GM10248 (cell line): ENCODE data around the gene EPHA2.
"Not testable (repeated sequence)": the region's sequence is repeated elsewhere in the genome, so short reads cannot be mapped to it uniquely, and the experiment has no call there.

Experiments used
- CTCF ChIA-PET: fragments of 300-600 bp; sonication (Branson Sonifier 250); formaldehyde crosslinking; extraction: SDS; loops from one replicate; lab custom pipeline; 2021; ENCODE audit warnings: antibody characterized with exemption; lab: Yijun Ruan, JAX
- POLR2A ChIA-PET: fragments of 350-650 bp; sonication (Branson Sonifier 250); formaldehyde crosslinking; extraction: SDS; loops from one replicate; lab custom pipeline; 2020; ENCODE audit warnings: antibody characterized with exemption; lab: Yijun Ruan, JAX
- DNase-seq: peaks from one replicate; pipeline ENCODE4 v3.0.0; 2012; ENCODE audit errors: extremely low spot score
- CTCF ChIP-seq: IDR thresholded peaks from 2 replicates; pipeline ENCODE4 v1.5.1; 2012; ENCODE audit warnings: mild to moderate bottlenecking, low read depth; ENCODE audit errors: extremely low read depth, missing control alignments, control extremely low read depth

EPHA2 gene

DNA sequence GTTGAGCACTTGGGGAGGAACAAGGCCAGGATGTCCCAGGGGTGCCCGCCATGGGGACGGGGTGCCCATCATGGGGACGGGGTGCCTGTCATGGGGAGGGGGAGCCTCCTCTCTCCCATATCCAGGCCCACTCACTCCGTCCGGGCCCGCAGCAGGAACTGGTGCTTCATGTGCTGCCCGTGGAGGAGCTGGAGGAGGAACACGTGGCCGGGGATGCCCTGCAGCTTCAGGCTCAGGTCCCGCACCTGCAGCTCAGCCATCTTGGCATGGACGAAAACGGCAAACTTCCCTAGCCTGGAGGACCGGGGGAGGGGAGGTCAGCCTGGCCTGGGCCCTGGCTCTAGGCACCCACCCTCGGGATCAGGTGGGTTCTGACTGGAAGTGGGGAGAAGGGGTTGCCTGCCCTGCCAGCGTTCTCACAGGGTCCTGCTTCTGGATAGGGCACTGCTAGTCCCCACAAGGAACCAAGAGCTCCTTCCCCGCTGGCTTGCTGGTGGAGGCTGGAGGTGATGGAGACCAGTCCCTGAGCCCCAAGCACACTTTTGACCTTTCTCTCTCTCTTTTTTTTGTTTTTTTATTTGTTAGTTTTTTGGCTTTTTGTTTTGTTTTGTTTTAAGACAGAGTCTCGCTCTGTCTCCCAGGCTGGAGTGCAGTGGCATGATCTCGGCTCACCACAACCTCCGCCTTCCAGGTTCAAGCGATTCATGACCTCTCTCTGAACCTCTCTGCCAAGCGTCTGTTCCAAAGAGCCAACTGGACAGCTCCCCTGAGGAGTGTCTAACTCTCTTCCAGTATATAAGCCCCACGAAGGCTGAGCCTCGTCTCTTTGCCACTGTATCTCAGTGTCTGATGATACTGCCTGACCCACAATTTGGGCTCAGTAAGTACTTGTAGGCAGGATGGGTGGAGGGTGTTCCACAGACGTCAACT lies 46.7 kb upstream of the EPHA2 start:
- DNase-seq = no peak
- POLR2A ChIA-PET = no interaction called here
- CTCF ChIA-PET = interaction anchor here (2.1 to 2.7 kb wide), 4 partner anchors 14 to 122 kb away, joined by 6 to 10 read pairs (median 10); no protein-coding TSS in a partner anchor
- no peak for TF ChIP-seq CTCF

DNA sequence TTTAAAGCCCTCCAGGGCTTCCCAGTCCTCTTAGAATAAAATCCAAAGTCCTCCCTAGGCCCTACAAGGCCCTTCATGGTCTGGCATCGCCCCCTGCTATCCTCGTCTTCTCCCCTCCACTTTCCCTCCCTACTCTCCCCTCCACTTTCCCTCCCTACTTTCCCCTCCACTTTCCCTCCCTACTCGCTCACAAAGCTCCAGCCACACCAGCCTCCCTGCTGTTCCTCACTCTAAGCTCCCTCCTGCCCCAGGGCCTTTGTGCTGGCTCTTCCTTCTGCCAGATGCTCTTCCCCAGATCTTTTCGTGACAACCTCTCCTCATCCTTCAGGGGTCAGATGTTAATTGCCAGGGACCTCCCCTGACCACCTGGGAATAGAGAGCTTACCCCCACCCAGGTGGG lies 43.8 kb upstream of the EPHA2 start:
- no peak for TF ChIP-seq CTCF
- ChIA-PET CTCF (interaction anchor here (0.8 to 2.2 kb wide), 3 partner anchors 11 to 120 kb away, joined by 3 to 9 read pairs (median 4); no protein-coding TSS in a partner anchor), POLR2A (no interaction called here)
- DNase-seq = no peak

GRCh38 chr1:16199157-16199501 lies 43.3 kb upstream of the EPHA2 start:
- ChIA-PET POLR2A (no interaction called here), CTCF (interaction anchor here (1.9 to 2.2 kb wide), 2 partner anchors 11 to 120 kb away, joined by 7 to 9 read pairs; no protein-coding TSS in a partner anchor)
- no peak for TF ChIP-seq CTCF
- no peak for DNase-seq

GRCh38 chr1:16198444-16199156 lies 42.7 kb upstream of the EPHA2 start:
- POLR2A ChIA-PET = no interaction called here
- TF ChIP-seq CTCF = no peak
- no peak for DNase-seq
- CTCF ChIA-PET = interaction anchor here (1.0 to 2.2 kb wide), 4 partner anchors 10 to 120 kb away, joined by 3 to 9 read pairs (median 6); no protein-coding TSS in a partner anchor

DNA sequence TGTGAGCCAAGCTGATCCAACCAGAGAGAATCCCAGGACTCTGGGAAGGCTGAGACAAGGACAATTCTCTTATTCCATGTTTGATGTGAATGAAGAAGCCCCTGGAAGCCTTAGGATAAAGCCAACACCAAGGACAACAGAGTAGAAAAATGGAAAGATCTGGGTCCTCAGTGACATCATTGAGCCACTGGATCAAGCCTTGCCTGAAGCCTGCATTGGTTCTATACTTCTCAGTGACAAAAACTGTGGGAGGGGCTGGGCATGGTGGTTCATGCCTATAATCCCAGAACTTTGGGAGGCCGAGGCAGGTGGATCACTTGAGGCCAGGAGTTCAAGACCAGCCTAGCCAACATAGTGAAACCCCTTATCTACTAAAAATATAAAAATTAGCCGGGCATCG lies 41.0 kb upstream of the EPHA2 start:
- no peak for DNase-seq
- no peak for TF ChIP-seq CTCF
- ChIA-PET CTCF (interaction anchor here (0.7 to 1.5 kb wide), 2 partner anchors 10 to 47 kb away, joined by 3 to 4 read pairs; no protein-coding TSS in a partner anchor), POLR2A (no interaction called here)

- CTCF ChIA-PET = interaction anchor here (0.7 kb wide), 1 partner anchor 9 kb away, joined by 3 read pairs; no protein-coding TSS in a partner anchor
- POLR2A ChIA-PET, DNase-seq: not testable (repeated sequence)
Observed at GRCh38 chr1:16196139-16196538, 40.3 kb upstream of the EPHA2 start.
